ENCODE data around the gene AURKB. TPM values are rescaled to one million over a fixed set of nuclear protein-coding genes. Genes with fewer than 3 reads are reported as not detected.

The AURKB gene
- total RNA-seq, 4 donors from 2014 or later, result 0.79 to 3.0 (median 2.0) TPM; not detected in 1

DNA sequence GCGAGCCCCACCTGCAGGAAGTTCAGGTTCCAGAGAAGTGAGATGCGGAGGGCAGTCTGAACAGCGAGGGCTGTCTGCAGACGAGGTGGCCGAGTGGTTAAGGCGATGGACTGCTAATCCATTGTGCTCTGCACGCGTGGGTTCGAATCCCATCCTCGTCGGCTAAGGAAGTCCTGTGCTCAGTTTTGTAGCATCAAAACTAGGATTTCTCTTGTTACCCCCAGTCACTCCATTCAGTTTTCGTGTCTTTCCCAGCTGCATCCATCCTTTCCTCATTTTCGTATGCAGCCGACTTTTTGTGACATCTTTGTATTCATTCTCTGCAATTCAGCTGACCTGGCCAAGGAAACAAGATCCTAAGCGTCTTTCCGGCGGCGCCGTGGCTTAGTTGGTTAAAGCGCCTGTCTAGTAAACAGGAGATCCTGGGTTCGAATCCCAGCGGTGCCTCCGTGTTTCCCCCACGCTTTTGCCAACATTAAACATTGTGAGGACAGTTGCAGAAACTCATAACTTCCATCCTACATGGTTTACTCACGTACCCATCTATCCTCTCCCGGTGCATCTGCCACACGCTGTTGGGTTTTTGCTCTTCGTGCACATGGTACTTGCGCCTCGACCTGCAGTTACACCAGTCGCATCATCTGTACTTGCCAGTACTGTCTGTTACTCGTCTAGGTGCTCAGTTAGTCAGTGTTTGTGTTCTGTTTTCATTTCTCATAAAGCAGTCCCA lies 23.4 kb downstream of the AURKB start:
- TF ChIP-seq CTCF (IDR thresholded peaks at IDR 0.05), result no peak
- ATAC-seq (ENCODE audit: low FRiP score) (peak; percentile 66), DNase-seq (ENCODE audit: low spot score) (peak; percentile 83)

DNA sequence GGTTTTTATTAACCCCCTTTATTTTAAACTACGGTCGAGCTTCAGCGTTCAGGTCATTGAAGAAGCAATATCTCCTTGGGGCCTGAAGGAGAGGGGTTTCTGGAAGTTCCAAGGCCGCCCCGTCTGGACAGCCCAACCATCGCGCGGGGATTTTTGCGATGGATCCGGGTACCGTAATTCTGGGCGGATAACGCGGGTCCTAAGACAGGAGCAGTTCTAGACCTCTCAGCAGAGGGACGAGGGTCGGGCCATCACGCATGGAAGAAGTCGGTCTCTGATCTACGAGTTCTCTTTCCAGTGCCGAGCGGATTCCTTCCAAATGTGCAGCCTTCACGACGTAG lies 24.0 kb downstream of the AURKB start:
- ATAC-seq (ENCODE audit: low FRiP score), result no peak
- no peak for DNase-seq (ENCODE audit: low spot score)
- TF ChIP-seq CTCF (IDR thresholded peaks at IDR 0.05), result no peak

DNA sequence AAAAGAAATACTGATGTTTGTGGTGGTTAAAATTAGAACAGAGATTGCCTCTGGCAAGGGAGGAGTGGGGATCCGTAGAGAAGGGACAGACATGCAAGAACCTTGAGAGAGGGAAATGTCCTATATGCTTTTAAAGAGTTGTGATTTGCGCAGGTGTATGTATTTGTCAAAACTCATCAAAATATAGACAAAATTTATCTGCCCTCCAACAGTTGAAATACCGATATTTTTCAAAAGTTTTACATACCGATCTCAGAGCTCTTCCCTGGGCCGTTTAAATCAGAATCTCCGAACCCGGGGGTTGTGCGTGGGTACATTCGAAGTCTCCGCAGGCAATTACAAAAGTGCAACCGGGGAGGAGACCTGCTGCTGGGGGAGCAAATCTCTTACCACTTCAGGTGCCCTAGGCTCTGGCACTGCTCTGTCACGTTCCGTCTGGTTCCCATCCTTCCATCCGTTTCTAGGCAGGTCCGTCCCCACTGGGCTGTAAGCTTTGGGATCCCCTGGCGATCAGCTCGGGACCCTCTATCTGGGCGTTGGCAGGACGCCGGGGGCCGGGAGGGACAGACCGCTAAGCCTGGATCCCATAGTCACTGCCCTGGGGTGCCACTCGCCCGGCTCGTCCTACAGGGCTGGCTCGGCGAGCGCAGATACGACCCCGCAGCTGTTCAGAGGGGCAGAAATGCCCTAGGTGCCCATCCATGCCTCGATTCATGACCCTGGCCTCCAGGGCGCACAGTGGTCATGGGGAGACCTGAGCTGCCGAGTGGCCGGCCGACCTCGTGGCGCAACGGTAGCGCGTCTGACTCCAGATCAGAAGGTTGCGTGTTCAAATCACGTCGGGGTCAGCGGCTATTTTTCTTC lies 24.6 kb downstream of the AURKB start:
- DNase-seq (ENCODE audit: low spot score) (peak; percentile 98), ATAC-seq (ENCODE audit: low FRiP score) (no peak)
- no peak for TF ChIP-seq CTCF (IDR thresholded peaks at IDR 0.05)

- no peak for TF ChIP-seq CTCF (IDR thresholded peaks at IDR 0.05)
- DNase-seq (ENCODE audit: low spot score) (no peak), ATAC-seq (ENCODE audit: low FRiP score) (no peak)
Observed at GRCh38 chr17:8176998-8177731, 33.2 kb downstream of the AURKB start.

DNA sequence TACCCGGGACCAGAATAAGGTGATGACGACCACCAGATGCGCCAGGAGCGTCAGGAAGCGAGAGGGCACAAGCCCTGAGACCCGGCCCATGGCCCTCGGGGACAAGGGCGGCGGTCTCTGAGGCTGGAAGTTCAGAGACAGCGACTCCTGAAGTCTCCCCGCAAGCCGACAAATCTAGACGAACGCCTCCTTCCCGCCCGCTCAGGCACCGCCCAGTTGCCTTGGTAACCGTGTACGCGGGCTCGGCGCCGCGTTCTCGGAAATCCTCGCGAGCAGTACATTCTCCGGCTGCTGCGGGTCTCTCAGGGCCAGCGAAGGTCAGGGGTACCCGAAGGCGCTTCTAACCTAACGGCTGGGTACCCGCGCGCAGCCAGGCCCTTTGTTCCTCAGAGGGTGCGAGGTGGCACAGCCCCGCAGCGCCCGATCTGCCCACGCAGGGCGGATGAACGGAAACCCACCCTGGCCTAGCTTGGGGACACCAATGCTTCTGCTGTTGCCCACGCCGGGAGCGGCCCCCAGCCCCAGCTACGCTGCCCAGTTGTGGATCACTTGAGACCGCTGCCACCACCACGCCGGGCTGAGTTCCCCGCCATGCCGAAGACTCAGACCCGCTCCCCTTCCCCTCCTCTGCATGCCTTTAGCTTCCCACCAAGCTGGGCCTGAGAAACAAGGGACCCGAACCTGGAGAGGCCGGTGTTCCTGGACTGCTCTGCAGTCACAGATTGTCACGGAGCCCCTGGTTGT lies 34.0 kb downstream of the AURKB start, which contains the start of gene TMEM107:
Gene TMEM107, minus strand, starts transcription at position 184 of the 744 bp plus-strand sequence. Its CDS starts 94 bp downstream, at position 90.
- ATAC-seq (ENCODE audit: low FRiP score) (peak; percentile 38), DNase-seq (ENCODE audit: low spot score) (no peak)
- no peak for TF ChIP-seq CTCF (IDR thresholded peaks at IDR 0.05)

GRCh38 chr17:8175795-8176196 lies 34.6 kb downstream of the AURKB start:
- DNase-seq (ENCODE audit: low spot score), result no peak
- peak; percentile 7 for ATAC-seq (ENCODE audit: low FRiP score)
- TF ChIP-seq CTCF (IDR thresholded peaks at IDR 0.05), result no peak
